A673 (cell line): ENCODE measurements around the gene CAVIN4.

Experiments
- EZH2 ChIP-seq: fragments of 200-600 bp; sonication (generic); IDR thresholded peaks from 2 replicates; pipeline ENCODE4 v1.6.1; 2017; ENCODE audit warnings: borderline replicate concordance, low read depth, mild to moderate bottlenecking, mixed read lengths, antibody characterized with exemption, low read length; ENCODE audit not compliant: poor library complexity, severe bottlenecking
- TF ChIP-seq, protein P1 (sequence below): fragments of 300-800, 200-600 bp; sonication (generic); conservative IDR thresholded peaks from 2 replicates; pipeline ENCODE4 v1.5.1; 2017; ENCODE audit warnings: low read depth, mild to moderate bottlenecking, antibody characterized with exemption, low read length, moderate library complexity, mixed read lengths

DNA sequence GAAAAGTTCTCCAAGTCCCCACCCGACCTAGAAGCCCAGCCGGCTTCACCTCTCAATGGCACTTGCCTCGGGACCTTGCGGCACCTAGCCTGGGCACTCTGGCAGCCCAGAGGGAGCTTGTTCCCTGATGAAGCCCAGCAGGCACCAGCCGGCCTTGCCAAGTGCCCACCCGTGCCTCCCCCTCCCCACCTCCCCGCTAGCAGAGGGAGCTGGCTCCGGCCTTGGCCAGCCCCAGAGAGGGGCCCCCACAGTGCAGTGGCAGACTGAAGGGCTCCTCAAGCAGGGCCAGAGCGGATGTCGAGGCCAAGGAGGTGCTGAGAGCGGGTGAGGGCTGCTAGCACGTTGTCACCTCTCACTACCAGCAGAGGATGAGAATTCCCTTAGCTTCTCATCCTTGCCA, 37.6 kb upstream of the CAVIN4 start:
- no peak for TF ChIP-seq EZH2
- TF ChIP-seq, protein P1, sequence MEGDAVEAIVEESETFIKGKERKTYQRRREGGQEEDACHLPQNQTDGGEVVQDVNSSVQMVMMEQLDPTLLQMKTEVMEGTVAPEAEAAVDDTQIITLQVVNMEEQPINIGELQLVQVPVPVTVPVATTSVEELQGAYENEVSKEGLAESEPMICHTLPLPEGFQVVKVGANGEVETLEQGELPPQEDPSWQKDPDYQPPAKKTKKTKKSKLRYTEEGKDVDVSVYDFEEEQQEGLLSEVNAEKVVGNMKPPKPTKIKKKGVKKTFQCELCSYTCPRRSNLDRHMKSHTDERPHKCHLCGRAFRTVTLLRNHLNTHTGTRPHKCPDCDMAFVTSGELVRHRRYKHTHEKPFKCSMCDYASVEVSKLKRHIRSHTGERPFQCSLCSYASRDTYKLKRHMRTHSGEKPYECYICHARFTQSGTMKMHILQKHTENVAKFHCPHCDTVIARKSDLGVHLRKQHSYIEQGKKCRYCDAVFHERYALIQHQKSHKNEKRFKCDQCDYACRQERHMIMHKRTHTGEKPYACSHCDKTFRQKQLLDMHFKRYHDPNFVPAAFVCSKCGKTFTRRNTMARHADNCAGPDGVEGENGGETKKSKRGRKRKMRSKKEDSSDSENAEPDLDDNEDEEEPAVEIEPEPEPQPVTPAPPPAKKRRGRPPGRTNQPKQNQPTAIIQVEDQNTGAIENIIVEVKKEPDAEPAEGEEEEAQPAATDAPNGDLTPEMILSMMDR = no peak
